Measurements from ENCODE around the gene USP11. TPM values are rescaled to one million over a fixed set of nuclear protein-coding genes. Genes with fewer than 3 reads are reported as not detected.

The USP11 gene
- total RNA-seq, 1 experiment from 2014 or later = 57.3 TPM

- in situ Hi-C loops (cut with HindIII; ENCODE audit: low sequenced_read_pairs) = no loop called here
- DNase-seq (ENCODE audit: low spot score) = peak; percentile 61
These were observed 11.1 kb upstream of the USP11 start for GRCh38 chrX:47221756-47222155.

DNA sequence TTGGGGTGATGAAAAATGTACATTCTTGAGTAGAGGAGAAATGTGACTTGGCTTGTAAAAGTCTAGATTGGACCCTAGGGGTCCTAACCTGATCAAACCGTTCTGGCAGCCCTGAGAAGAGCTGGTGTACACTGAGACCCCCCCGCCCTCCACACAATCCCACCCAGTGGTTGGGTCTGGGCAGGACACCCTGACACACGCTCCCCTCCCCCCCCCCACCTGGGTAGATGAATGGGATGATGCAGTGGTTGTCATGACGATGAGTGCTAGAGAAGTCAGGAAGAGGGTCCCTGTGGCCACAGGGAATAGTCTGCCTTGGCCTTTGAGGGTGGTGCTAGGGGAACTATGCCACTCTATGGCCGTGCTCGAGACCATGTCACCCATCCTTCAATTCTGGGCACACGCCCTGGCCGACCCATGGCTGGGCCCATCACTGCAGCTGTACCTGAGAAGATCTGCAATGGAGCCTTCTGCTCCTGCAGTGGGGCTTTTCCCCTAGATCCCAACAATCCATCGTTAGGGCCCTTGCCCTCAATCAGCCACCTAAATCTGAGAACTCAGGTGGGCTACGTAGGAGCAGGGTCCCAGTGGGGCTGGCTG, 10.0 kb upstream of the USP11 start:
- in situ Hi-C loops (cut with HindIII; ENCODE audit: low sequenced_read_pairs) = no loop called here
- DNase-seq (ENCODE audit: low spot score) = no peak

DNA sequence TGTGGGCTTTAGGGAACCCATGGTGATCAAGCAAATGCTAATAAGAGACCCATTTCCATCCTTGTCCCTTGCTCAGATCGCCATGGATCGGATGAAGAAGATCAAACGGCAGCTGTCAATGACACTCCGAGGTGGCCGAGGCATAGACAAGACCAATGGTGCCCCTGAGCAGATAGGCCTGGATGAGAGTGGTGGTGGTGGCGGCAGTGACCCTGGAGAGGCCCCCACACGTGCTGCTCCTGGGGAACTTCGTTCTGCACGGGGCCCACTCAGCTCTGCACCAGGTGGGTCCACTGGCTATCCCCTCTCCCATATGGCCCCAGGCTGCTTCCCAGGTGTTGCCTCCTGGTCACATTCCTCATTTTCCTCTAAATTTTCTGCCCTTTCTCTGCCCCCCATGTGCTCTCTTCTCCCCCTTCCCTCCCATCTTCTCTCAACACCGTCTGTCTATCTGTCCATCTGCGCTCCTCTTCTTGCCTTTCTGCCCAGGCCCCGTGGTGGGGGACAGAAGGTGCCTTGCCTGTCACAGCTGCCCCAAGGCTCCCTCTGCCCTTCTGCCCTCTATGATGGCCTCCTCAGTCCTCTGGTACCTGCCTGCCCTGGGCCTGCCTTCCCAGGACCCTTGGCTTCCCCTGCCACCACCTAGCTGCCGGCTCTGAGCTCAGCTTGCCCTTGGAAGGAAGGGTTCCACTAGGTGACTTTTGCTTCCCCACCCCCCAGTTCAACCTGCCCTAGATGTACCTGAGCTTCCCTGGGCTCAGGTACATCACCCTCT, 9.1 kb upstream of the USP11 start:
- no peak for DNase-seq (ENCODE audit: low spot score)
- in situ Hi-C loops (cut with HindIII; ENCODE audit: low sequenced_read_pairs) = no loop called here

DNA sequence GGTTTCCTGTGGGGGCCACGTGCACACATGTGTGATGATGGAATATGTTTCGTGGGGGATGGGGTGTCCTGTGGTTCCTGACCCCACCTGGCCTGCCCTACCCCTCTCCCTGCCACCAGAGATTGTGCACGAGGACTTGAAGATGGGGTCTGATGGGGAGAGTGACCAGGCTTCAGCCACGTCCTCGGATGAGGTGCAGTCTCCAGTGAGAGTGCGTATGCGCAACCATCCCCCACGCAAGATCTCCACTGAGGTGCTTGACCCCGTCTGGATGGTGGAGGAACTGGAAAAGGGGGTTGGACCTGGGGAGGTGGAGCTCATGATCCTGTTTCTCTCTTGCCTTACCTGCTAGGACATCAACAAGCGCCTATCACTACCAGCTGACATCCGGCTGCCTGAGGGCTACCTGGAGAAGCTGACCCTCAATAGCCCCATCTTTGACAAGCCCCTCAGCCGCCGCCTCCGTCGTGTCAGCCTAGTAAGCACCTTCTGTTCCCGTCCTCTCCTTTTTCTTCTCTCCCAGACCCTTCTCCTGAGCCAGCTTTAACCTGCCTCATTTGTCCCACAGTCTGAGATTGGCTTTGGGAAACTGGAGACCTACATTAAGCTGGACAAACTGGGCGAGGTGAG, 8.4 kb upstream of the USP11 start:
- DNase-seq (ENCODE audit: low spot score) = no peak
- in situ Hi-C loops (cut with HindIII; ENCODE audit: low sequenced_read_pairs) = no loop called here

GRCh38 chrX:47224896-47225290, 7.9 kb upstream of the USP11 start:
- in situ Hi-C loops (cut with HindIII; ENCODE audit: low sequenced_read_pairs) = no loop called here
- no peak for DNase-seq (ENCODE audit: low spot score)

DNA sequence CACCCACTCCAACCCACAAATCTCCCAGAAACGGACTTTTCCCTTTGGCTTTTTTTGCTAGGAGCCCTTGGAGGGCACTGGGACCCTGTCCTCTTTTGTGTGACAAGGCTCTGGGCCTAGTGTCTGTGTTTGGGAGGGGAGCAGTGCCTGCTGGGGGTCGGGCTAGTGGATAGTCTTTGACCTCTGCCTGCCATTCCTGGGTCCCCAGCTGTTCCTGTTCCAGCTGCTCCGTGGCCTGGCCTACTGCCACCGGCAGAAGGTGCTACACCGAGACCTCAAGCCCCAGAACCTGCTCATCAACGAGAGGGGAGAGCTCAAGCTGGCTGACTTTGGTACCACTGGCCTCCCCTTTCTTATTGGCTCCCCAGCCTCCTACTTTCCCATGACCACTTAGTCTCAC, 6.7 kb upstream of the USP11 start:
- DNase-seq (ENCODE audit: low spot score) = no peak

GRCh38 chrX:47226531-47227333, 6.1 kb upstream of the USP11 start:
- in situ Hi-C loops (cut with HindIII; ENCODE audit: low sequenced_read_pairs) = no loop called here
- DNase-seq (ENCODE audit: low spot score) = no peak

More for the DNA sequence above, 6.7 kb upstream of the USP11 start:
- in situ Hi-C loops (cut with HindIII; ENCODE audit: low sequenced_read_pairs) = no loop called here

DNA sequence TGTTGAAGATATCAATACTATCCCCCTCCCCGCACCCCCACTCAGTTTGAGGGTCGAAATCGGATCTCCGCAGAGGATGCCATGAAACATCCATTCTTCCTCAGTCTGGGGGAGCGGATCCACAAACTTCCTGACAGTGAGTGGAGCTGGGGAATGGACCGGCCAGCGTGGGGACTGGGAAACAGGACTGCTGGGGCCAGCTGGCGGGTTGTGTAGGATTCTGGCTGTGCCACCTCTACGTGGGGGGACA, 5.5 kb upstream of the USP11 start:
- in situ Hi-C loops (cut with HindIII; ENCODE audit: low sequenced_read_pairs) = no loop called here

GRCh38 chrX:47228550-47229270, 4.1 kb upstream of the USP11 start:
- in situ Hi-C loops (cut with HindIII; ENCODE audit: low sequenced_read_pairs) = no loop called here
- DNase-seq (ENCODE audit: low spot score) = no peak

More for the DNA sequence above, 5.5 kb upstream of the USP11 start:
- DNase-seq (ENCODE audit: low spot score) = no peak

GRCh38 chrX:47229427-47229826, 3.4 kb upstream of the USP11 start:
- no peak for DNase-seq (ENCODE audit: low spot score)
- in situ Hi-C loops (cut with HindIII; ENCODE audit: low sequenced_read_pairs) = no loop called here

DNA sequence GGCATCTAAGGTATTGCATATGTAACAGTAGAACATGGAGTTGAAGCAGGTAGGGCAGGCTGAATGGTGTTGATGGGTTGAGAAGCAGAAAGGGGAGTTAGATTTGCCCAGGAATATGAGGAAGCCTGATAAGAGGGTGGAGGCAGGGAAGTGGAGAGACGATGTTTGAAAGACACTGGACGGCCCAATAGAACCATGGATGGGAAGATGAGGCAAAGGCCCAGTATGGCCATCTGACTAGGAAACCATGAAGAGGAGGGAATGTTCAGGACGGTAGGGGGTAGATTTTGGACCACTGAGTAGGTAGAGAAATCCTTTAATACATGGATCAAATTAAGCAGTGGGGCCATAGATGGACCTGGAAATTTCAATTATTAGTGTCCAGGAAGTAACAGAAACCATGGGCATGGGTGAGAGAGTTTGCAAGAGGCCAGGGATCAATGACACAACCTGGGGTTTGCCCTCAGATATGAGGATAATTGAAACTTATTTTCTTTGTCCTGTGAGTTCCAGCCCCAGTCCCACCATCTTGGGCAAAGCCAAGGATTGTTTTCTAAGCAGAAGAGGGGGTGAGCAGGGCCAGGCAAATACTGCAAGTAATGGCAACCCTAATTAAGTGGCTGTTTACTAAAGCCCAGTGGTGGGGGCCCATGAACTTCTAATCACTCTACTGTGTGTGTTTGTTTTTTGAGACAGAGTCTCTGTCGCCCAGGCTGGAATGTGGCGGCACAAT, 2.5 kb upstream of the USP11 start:
- in situ Hi-C loops (cut with HindIII; ENCODE audit: low sequenced_read_pairs) = no loop called here
- DNase-seq (ENCODE audit: low spot score) = no peak

DNA sequence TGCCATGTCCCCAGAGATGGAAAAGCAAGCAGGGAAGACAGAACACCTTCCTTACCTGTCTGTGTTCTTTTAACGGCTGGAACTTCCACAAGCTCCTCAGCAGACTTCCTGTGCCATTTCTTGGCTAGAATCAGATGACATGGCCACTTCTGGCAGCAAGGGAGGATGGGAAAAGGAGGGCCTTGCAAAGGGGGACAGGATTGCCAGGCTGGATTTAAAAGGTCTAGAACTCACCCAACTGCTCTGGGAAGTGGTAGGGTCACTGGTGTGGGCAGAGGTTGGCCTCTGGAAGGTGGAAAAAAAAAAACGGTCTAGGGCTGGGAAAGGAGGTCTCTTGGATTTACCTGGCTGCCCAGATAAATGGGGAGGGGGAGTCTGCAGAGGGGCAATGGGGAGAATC, 1.6 kb upstream of the USP11 start:
- in situ Hi-C loops (cut with HindIII; ENCODE audit: low sequenced_read_pairs) = no loop called here
- no peak for DNase-seq (ENCODE audit: low spot score)

DNA sequence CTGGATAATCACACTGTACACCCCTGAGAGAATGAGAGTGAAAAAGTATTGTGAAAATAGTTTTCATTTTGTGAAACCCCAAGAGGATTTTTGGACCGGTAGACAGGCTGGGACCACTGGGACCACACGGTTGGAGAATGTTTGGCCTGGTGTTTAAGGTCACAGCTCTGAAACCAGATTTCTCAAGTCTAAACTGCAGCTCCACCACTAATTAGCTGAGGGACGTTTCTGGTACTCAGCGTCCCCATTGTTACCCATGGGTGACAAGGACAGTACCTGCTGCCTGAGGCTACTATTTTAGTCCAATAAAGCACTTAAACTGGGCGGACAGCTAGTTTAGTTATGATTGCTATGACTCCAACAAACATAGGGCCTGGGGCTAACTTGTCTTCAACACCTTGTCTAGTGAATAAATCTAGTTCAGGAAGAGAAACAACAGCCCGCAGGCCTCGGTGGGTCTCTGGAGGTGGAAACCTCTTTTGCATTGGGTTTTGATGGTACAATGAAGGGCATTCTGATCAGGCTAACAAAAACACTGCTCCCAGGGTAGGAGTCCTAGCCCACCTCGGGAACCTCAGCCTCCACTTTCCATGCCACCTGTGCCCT, 509 bp upstream of the USP11 start:
- in situ Hi-C loops (cut with HindIII; ENCODE audit: low sequenced_read_pairs) = no loop called here
- DNase-seq (ENCODE audit: low spot score) = no peak

DNA sequence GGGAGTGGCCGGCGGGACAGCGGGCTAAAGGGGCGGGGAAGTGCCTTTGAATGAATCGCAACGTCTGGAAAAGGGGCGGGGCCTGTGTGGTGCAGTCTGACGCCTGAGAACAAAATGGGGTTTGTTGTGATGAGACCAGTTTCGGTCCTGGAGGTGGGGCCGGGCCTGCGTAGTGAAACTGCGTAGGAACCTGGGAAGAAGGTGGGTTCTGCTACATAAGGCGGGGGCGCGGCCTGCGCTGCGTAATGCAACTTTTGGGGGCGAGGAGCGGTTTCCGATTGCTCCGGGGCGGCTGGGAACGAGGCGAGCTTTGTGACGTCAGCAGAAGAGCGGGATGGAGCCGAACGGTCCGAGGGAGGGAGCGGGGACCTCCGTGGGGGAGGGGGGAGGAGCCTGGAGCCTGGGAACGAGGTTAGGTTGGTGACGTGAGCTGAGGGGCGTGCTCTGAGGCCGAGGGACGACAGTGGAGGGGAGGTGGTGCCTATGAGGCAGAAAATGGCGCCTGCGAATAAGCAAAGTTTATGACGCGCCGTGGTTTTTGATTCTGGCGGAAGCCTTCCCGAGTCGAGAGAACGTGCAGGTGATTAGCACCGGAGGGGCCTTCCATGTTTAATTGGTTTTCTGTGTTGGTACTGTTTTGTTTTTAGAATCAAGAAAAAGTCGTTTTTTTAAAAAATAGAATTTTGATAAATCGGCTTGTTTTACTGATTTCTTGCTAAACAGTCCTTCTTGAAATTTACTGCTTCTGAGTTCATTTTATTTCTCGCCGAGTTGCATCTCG, 714 bp downstream of the USP11 start:
- in situ Hi-C loops (cut with HindIII; ENCODE audit: low sequenced_read_pairs) = no loop called here
- peak; percentile 95 for DNase-seq (ENCODE audit: low spot score)

- in situ Hi-C loops (cut with HindIII; ENCODE audit: low sequenced_read_pairs) = no loop called here
- DNase-seq (ENCODE audit: low spot score) = no peak
These were observed 1.8 kb downstream of the USP11 start for GRCh38 chrX:47234583-47234982.

- in situ Hi-C loops (cut with HindIII; ENCODE audit: low sequenced_read_pairs) = no loop called here
- DNase-seq (ENCODE audit: low spot score) = no peak
These were observed 2.9 kb downstream of the USP11 start for GRCh38 chrX:47235691-47236103.

DNA sequence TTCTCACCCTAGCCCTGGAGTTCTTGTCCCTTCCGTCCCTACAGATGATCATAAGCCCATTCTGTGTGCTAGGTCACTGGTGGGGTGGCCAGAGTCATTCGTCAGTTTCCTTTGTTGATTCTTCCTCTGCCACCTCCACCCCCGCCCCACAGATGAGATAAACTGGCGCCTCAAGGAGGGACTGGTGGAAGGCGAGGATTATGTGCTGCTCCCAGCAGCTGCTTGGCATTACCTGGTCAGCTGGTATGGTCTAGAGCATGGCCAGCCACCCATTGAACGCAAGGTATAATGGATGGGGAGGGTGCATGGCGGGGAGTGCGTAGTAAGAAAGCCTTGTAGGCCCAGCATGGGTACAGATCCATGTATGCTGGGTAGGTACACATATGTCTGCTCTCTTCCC, 6.4 kb downstream of the USP11 start:
- no peak for DNase-seq (ENCODE audit: low spot score)
- in situ Hi-C loops (cut with HindIII; ENCODE audit: low sequenced_read_pairs) = no loop called here

Data from G401 (cell line).